Measurements from ENCODE around the gene HMGCL. TPM values are rescaled to one million over a fixed set of nuclear protein-coding genes. Genes with fewer than 3 reads are reported as not detected.

Gene HMGCL
- polyA plus RNA-seq, 1 donor (not counting 4 experiments of a cell fraction or from before 2014, with no cell fraction given), result 24.1 TPM

DNA sequence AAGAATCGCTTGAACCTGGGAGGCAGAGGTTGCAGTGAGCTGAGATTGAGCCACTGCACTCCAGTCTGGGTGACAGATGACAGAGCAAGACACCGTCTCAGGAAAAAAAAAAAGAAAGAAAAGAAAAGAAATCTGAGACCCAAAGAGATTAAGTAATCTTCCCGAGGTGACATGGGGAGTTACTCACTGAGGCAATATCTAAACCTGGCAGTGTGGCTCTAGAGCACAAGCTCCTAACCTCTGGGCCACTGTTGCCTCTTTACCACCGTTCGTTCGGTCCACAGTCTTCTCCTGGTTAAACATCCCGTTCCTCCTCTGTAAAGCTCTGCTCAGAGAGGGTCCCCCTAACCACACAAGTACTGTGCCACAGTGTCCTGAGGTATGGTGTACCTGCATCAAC, 1.5 kb downstream of the HMGCL start:
- no peak overlapping the region for H3K9ac ChIP-seq (ENCODE audit: control insufficient read depth, extremely low read depth, insufficient read depth, low read length)
- peaks cover 3% of the 10 kb centered on the region for H3K4me1 ChIP-seq (ENCODE audit: control insufficient read depth, extremely low read depth, insufficient read depth, low read length)
- no peak overlapping the region for H3K27ac ChIP-seq (ENCODE audit: control insufficient read depth, insufficient read depth, low read length)
- no peaks in the 10 kb centered on the region for H3K9me1 ChIP-seq (ENCODE audit: control insufficient read depth, extremely low read depth, insufficient read depth, low read length)
- dilution Hi-C loops (cut with MboI; ENCODE audit: extremely low pct_ligation_motif_present, low sequenced_read_pairs), result no loop called here
- no peak overlapping the region for H2AFZ ChIP-seq (ENCODE audit: control insufficient read depth, low read length)
- no peak for DNase-seq (ENCODE audit: low read depth, low spot score)
- no peaks in the 10 kb centered on the region for H4K20me1 ChIP-seq (ENCODE audit: control insufficient read depth, extremely low read depth, insufficient read depth, low read length)
- H3K4me2 ChIP-seq (ENCODE audit: control insufficient read depth, extremely low read depth, insufficient read depth, low read depth, low read length), result peak overlapping the region; percentile 100
- no peaks in the 10 kb centered on the region for H3K36me3 ChIP-seq (ENCODE audit: control insufficient read depth in 2 of 2, extremely low read depth in 1 of 2, insufficient read depth in 2 of 2, low read length in 2 of 2)
- TF ChIP-seq EZH2 (IDR thresholded peaks at IDR 0.05; ENCODE audit: low read length), result no peak
- TF ChIP-seq, protein P1, sequence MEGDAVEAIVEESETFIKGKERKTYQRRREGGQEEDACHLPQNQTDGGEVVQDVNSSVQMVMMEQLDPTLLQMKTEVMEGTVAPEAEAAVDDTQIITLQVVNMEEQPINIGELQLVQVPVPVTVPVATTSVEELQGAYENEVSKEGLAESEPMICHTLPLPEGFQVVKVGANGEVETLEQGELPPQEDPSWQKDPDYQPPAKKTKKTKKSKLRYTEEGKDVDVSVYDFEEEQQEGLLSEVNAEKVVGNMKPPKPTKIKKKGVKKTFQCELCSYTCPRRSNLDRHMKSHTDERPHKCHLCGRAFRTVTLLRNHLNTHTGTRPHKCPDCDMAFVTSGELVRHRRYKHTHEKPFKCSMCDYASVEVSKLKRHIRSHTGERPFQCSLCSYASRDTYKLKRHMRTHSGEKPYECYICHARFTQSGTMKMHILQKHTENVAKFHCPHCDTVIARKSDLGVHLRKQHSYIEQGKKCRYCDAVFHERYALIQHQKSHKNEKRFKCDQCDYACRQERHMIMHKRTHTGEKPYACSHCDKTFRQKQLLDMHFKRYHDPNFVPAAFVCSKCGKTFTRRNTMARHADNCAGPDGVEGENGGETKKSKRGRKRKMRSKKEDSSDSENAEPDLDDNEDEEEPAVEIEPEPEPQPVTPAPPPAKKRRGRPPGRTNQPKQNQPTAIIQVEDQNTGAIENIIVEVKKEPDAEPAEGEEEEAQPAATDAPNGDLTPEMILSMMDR (optimal IDR thresholded peaks at IDR 0.05 in 1 of 3, IDR thresholded peaks at IDR 0.05 in 1 of 3, conservative IDR thresholded peaks at IDR 0.05 in 1 of 3; ENCODE audit: extremely low read depth in 1 of 3, insufficient read depth in 2 of 3, low read length in 3 of 3), result no peak
- H3K4me3 ChIP-seq (ENCODE audit: control insufficient read depth in 2 of 3, extremely low read depth in 1 of 3, insufficient read depth in 2 of 3, low read depth in 1 of 3, low read length in 3 of 3), result no peak overlapping the region
- FAIRE-seq, result peak; percentile 49
- no peaks in the 10 kb centered on the region for H3K27me3 ChIP-seq (ENCODE audit: control insufficient read depth, extremely low read depth, insufficient read depth, low read length)
- H3K79me2 ChIP-seq (ENCODE audit: control insufficient read depth, insufficient read depth, low read length), result peaks cover 6% of the 10 kb centered on the region
- no peaks in the 10 kb centered on the region for H3K9me3 ChIP-seq (ENCODE audit: control insufficient read depth, low read depth, low read length)

DNA sequence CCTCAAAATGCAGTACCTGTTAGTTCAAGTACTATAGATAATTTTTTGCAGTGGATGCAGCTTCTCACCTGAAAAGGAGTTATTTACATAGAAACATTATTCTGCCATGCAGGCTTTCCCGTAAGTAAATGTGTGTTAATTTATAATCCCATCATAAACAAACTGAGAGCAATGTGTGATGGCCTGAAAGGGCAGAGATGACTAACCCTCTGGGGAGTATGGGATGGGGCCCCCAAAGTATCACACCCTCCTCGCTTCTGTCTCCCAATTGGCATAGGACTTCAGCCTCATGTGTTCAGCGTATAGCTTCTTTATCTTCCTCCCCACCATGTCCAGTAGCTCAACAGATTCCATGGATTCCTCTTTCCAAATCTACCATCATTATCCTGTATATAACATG, 7.6 kb downstream of the HMGCL start:
- H3K36me3 ChIP-seq (ENCODE audit: control insufficient read depth in 2 of 2, extremely low read depth in 1 of 2, insufficient read depth in 2 of 2, low read length in 2 of 2), result peaks cover 7 to 19% of the 10 kb centered on the region in 2 experiments
- H3K4me3 ChIP-seq (ENCODE audit: control insufficient read depth in 2 of 3, extremely low read depth in 1 of 3, insufficient read depth in 2 of 3, low read depth in 1 of 3, low read length in 3 of 3), result no peak overlapping the region
- TF ChIP-seq EZH2 (IDR thresholded peaks at IDR 0.05; ENCODE audit: low read length), result no peak
- TF ChIP-seq, protein P1 (optimal IDR thresholded peaks at IDR 0.05 in 1 of 3, IDR thresholded peaks at IDR 0.05 in 1 of 3, conservative IDR thresholded peaks at IDR 0.05 in 1 of 3; ENCODE audit: extremely low read depth in 1 of 3, insufficient read depth in 2 of 3, low read length in 3 of 3), result no peak
- no peaks in the 10 kb centered on the region for H3K79me2 ChIP-seq (ENCODE audit: control insufficient read depth, insufficient read depth, low read length)
- H3K9me3 ChIP-seq (ENCODE audit: control insufficient read depth, low read depth, low read length), result no peaks in the 10 kb centered on the region
- dilution Hi-C loops (cut with MboI; ENCODE audit: extremely low pct_ligation_motif_present, low sequenced_read_pairs), result no loop called here
- FAIRE-seq, result no peak
- no peak for DNase-seq (ENCODE audit: low read depth, low spot score)
- H3K4me2 ChIP-seq (ENCODE audit: control insufficient read depth, extremely low read depth, insufficient read depth, low read depth, low read length), result no peak overlapping the region
- no peak overlapping the region for H3K9ac ChIP-seq (ENCODE audit: control insufficient read depth, extremely low read depth, insufficient read depth, low read length)
- H3K9me1 ChIP-seq (ENCODE audit: control insufficient read depth, extremely low read depth, insufficient read depth, low read length), result no peaks in the 10 kb centered on the region
- H2AFZ ChIP-seq (ENCODE audit: control insufficient read depth, low read length), result no peak overlapping the region
- no peak overlapping the region for H3K27ac ChIP-seq (ENCODE audit: control insufficient read depth, insufficient read depth, low read length)
- H3K27me3 ChIP-seq (ENCODE audit: control insufficient read depth, extremely low read depth, insufficient read depth, low read length), result no peaks in the 10 kb centered on the region
- no peaks in the 10 kb centered on the region for H4K20me1 ChIP-seq (ENCODE audit: control insufficient read depth, extremely low read depth, insufficient read depth, low read length)
- H3K4me1 ChIP-seq (ENCODE audit: control insufficient read depth, extremely low read depth, insufficient read depth, low read length), result no peaks in the 10 kb centered on the region

Data from keratinocyte (primary cell).